ENCODE results near the gene VPS13C.

The VPS13C gene

DNA sequence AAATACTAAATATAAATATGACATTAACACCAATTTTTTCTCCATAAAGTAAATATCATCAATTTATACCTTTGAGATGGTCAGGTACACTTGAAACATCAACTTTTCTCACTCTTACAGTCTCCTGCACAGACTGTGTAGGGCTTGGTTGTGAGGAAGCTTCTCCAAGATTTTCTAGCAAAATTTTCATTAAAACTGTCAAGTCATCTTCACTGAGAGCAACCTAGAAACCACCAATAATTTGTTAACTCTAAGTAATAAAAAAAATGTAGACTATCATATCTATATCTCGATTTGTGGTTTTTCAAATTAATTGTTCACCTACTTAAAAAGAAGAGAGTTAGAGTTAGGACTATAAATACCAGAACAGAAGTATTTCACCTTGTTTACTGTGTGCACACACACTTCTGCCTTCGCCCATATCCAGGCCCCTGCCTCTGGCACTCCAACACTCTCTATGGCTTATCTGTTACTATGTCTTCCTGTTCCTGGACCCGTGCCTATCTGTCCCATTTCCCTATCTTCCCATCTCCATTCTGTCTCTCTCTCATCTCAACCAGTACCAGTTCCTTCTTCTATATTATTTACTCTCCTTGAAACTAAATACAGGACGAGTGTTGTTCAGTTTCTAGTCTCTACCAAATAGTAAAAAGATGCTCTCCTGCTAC, 123.6 kb downstream of the VPS13C start:
- no peak for DNase-seq

DNA sequence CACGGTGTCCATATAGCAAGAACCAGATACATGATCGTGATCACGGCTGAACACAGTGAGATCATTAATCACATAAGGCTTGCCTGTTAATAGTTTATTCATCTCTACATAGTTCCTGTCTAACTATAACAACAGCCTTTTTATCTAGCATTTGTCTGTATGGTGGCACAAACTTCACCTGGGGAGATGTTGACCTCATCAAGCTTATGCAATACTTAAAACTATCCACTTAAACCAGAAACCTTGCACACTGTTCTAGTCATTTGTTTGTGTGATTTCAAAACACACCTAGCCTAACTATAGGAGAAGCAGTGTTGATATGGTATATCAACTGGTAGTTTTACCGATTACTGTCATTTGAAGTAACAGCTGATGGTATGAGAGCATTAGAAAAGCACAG, 124.8 kb downstream of the VPS13C start:
- DNase-seq, result no peak

DNA sequence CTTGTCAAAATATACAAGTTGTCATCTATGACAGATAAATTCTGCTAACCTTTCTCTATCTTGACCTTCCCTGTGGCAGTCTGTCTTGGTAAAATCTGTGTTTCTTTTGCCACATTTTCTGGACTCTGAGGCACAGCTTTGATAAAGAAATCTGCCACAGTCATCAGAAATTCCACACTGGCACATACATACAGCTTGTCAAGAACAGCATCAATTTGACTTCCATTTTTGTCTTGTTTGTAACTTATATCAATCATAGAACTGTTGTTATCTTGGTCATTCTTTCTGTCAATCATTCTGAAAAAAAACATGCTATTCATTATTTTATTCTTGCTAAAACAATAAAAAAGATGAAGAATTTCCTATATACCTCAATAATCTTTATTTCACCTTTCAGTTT, 130.8 kb downstream of the VPS13C start:
- DNase-seq, result no peak

DNA sequence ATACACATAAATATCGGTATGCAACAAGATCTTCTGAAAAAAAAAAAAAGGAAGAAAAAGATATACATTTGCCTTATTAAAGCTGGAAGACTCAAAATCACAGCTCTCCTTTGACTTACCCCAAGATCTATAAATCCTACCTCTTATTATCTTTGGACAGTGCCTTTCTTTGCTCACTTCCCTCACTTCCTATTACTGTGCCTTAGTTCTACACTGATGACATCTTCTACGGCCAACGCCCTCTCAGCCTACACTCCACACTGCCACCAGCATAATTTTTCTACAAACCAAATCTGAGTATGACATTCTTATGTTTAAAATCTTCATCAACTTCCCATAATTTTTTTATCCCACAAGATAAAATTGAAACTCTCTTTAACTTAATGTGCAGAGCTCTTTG, 137.1 kb downstream of the VPS13C start:
- DNase-seq, result no peak

DNA sequence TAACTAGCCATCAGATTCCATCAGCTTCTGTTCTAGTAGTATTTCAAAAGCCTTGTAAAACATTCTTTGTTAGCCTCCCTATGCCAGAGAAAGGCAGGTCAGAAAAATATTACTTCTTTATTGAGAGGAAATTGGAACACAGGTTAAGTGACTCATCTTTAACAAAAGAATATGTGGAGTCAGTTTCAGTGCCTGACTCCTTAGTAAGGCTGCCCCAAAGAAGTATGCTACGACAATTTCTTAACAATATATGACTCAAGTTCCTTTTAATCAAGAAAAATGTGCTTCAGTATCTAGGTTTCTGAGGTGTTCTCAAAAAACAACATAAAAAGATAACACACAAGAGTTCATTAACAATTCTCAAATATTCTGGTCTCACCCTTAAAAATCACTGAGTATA, 139.2 kb downstream of the VPS13C start:
- DNase-seq, result no peak

DNA sequence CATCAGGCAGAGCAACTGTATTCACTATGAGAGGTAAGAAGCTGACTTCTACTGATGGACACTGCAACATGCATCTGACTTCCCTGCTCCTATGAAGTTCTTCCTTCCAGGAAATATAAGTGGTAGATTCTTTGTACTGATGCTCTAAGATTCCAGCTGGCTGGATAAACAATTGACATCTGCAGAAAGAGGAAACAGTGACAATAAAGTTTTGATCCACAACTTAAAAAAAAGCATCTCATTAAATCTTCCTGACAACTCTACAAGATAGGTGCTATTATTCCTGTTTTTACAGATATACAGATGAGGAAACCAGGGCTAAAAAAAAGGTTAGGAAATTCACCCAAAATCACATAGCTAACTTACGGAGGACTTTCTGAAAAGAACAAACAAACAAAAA, 142.8 kb downstream of the VPS13C start:
- DNase-seq, result no peak

DNA sequence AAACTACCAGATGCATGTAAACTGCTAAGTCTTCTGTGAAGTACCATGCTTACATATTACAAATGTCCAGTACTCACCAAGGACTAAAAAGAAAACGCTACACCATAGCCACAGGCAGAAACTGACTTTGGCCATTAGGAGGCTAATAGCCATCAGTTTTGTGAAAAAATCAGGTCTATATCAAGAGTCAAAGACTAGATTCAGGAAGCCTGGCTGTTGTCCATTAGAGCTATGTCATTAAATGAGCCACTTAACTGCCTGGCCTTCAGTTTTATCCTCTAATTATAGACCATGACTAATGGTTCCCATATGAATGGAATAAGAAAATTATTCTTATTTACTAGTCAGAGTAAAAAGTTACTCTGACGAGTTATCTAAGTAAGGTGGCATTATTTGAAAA, 144.1 kb downstream of the VPS13C start:
- DNase-seq, result no peak

DNA sequence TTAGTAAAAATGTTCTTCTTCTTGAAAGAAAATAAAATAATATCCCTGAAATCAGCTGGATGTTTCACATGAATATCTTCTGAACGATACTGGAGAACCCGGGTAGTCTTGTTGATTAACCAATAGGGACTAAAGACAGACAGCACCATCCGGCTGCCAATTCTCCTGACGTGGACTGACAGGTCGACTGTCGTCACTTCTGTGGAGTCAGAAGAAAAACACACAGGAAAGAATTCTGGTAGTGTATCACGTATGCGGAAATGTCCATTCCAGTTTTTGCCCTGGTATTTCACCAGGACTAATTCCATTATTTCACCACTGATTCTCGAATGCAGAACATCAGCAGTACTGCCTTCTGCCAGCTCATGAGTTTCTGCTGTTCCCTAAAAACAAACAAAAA, 144.6 kb downstream of the VPS13C start:
- DNase-seq, result no peak

DNA sequence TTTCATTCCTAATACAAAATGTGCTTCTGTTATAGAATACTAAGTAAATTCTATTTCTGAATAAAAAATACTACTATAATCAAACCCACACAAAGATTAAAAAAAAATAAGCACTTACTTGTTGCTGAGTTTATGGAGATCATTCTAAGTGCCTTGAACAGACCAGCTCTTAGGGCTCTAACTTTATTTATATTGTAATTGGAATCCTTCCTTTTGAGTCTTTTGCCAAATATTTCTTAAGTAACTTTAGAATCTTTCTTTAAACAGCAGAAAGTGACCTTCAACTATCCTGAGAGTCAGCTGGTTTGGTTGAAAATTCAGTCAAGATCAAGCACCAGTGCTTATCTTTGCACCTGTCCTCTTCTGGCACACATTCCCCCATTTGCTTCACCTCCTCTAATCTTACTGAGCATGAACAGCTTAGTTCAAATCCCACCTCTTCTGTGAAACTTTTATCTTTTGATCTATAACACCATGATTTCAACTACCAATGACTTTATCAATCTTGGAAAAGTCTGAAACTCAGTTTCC, 149.3 kb downstream of the VPS13C start:
- no peak for DNase-seq

DNA sequence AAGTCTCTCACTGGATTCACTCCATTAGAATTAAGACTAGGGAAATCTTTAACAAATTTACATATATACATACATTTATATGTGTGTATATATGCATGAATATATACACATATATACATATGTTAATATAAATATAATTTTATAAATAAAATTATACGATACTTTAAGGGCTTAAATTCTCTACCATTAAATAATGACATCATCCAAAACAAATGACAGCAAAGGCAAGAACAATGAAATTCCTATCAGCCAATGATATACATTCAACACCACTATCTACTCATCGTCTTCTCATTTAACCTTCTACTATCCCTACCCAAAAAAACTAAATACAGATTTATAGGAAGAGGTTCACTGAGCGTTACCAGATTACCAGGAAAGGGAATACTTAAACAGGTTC, 152.0 kb downstream of the VPS13C start:
- no peak for DNase-seq

DNA sequence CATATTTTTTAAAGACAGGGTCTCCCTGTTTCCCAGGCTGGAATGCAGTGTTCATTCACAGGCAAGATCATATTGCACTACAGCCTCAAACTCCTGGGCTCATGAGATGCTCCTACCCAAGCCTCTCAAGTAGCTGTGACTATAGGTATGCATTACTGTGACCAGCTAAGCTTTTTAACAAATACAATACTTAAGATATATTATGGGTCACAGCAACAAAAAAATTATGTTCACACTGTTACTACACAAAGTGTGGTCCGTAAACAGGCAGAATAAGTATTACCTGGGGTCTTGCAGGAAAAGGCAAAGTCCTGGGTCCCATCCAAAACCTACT, 152.5 kb downstream of the VPS13C start:
- DNase-seq, result no peak

DNA sequence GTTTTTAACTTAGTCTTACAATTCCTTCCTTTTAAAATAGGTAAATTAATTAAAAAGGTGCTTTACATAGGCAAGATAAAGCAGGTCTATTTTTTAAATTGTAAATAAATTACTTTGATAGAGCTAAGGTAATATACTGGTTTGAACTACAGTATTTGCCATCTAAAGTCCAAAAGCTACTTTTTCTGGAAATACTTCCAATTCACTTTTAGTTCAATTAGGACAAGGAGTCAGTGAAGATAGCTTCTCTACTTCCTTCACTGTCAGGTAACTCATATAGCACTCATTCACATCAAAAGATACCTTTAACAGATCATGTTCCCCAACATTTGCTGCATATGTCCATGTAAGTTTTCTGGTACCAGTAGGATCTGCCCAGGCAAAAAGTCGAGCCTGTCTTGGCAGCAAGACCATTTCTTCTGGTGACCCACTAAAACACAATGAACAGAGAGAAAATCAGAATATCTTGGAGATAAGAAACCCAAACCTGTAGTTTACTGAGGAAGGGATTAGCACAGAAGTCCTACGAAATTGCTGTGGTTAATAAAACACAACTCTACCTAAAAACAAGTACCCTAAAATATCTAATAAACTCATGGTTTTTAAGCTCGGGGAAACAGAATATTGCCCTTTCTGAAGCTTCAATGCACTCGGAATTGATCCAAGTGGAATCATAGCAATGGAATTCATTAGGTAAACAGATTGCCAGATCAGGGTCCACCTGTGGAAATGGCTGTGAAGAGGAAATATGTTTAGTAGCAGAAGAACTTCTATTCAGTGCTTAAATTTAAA, 153.1 kb downstream of the VPS13C start:
- no peak for DNase-seq

DNA sequence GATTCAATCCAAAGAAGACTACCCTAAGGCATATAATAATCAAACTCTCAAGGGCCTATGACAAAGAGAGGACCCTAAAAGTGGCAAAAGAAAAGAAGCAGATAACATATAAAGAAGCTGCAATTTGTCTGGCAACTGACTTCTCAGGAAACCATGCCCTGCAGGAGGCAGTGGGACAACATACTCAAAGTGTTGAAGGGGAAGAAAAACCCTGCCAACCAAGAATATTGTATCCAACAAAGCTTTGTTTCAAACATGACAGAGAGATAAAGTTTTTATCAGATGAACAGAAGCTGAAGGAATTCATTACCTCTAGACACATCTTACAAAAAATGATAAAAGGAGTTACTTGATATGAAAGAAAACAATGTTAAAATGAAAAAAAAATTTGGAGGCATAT, 167.1 kb downstream of the VPS13C start:
- DNase-seq, result no peak

DNA sequence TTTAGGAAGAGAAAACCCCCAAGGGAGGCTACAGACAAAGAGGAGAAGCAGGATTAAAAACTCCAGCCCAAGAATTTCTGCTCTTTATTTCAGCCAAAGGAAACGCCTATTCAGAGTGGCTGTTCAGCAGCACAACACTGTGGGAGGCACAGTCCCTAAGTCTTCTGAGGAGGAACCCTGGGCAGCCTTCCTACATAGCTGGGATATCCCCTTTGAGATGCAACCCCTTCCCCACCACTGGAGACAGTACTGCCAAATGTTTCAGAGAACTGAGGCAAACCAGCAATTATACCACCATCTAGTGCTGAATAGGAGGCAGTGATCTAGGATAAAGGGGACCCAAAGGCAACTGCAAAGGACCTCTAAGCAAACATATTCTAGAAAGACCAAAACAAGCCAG, 168.1 kb downstream of the VPS13C start:
- DNase-seq, result no peak

DNA sequence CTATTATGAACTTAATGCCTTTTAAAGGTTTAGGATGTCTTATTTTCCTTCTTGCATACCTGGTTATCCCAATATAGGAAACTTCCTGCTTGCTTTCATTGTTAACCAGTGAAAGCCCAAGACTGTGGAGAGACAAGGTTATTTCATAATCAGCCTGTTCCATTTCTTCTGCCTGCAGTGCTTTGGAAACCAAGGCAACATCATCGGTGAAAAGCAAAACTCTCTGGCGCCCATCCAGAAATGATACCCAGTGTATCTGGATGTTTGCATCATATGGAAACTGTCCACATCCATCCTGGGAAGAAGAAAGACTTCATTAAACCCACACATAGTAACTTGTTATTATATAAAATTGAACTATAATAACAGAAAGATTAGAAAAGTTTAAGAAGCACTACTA, 170.1 kb downstream of the VPS13C start:
- no peak for DNase-seq

DNA sequence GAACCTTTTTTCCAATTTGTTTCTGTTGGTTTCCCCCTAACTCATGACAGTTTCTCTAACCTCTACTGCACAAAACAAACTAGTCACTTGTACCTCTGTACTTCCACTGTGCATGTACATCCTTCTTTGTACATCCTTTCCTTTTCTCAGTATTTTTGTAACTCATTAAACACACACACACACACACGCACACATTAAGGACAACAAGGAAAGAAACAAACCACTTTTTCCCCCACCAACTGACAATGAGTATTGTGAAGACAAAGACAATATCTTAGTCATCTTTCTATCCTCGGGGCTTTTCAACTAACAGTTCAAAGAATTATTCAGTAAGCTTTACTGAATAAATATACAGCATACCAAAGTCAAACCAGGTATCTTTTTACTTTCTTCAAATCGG, 170.5 kb downstream of the VPS13C start:
- no peak for DNase-seq

DNA sequence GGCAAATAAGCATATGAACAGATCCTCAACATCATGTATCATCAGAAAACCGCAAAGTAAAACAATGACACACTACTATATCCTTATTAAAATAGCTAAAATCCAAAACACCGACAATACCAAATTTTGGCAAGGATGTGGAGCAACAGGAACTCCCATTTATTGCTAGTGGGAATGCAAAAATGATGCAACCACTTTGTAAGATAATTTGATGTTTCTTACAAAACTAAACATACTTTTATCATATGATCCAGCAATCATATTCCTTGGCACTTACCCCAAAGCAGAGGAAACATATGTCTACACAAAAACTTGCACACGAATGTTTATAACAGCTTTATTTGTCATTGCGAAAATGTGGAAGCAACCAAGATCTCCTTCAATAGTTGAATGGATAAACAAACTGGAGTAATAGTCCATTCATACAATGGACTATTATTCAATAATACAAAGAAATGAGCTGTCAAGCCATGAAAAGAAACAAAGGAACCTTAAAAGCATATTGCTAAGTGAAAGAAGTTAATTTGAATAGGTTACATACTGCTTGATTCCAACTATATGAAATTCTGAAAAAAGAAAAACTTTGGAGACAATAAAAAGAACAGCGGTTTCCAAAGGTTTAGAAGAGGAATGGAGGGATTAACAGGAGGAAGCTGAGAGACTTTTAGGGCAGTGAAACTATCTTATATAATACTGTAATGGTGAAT, 172.0 kb downstream of the VPS13C start:
- DNase-seq, result no peak

DNA sequence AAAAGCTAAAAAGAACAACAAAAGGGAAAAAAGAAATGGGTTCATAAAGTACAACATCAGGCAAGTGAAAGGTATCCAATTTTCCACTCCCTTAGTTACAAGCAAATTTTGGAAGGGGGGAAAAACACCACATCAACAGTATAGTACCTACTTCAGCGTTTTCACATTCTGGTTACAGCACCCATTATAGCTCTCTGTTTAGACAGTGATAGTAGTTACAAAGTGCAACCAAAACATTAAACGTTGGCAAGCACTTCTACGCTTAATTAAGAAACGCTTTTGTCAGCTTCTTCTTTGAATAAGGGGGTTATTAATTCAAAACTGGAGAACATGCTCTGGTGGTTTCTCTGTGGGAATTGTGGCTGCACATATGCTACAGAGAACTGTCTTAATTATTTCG, 180.2 kb downstream of the VPS13C start:
- no peak for DNase-seq

DNA sequence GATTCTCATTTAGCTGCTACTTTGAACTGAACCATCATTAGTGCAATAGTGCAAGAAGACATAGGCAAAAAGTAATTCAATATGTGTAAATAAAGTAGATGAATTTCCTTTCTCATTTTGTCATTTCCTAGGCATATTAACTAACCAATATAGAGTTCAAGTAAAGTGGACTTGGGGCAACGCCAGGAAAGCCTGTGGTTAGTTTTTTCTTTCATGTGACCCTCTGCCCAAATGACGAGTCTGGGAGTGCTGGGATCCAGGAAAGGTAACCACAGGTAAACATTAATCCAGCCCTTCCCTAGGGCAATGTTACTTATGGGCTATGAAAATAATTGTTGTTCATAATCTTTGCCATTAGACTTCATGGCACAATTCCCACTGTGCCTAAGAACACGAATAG, 181.0 kb downstream of the VPS13C start:
- DNase-seq, result no peak

DNA sequence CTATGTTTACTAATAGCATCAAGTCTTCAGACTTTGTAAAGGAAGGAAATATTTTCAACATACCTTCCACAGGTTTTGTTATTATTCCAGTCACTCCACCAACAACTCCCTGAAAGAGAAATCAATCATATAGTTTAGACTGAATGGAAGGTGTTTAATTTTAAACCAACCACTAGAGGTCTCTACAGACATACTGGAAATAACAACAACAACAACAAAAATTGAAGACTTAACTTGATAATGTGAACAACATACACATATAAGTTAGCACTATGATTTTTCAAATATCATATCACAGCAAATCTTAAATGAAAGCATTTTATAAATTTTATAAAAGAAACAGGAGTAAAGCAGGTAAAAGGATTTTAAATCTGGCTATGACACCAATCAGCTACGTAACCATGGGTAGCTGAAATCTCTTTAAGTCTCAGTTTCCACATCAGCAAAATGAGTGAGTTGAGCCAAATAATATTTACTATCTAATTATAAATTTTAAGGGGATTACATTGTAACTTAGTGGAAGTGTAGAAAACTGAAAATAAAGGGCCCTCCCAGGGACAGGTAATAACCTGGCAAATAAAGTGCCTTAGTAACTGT, 188.2 kb downstream of the VPS13C start:
- DNase-seq, result no peak

DNA sequence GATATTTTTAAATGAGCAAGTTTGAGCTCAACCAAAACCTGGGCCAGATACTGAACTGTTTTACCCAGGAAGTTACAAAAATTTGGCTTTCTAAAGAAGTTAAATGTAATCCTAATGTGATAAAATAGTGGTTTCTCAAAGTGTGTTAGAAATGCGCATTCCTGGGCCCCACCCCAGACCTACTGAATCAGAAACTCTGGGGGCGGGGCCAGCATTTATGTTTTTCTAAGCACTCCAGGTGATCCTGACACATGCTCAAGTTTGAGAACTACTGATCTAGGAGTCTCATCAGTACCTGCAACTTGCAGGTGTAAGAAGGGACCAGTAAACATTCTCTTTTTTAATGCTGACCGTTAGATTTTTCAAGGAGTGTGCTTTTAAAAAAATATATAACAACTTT, 190.6 kb downstream of the VPS13C start:
- no peak for DNase-seq

DNA sequence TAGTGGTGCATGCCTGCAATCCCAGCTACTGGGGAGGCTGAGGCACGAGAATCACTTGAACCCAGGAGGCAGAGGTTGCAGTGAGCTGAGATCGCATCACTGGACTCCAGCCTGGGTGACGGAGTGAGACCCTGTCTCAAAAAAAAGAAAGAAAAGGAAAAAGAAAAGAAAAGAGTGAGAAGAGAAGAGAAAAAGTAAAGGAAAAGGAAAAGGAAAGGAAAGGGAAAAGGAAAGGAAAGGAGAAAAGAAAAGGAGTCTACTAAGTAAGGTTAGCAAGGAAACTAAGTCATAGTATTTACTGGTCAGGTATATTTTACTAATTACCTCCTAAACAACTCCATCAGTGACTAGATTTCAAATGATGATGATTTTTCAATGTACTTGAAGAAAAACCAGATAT, 198.3 kb downstream of the VPS13C start:
- no peak for DNase-seq

DNA sequence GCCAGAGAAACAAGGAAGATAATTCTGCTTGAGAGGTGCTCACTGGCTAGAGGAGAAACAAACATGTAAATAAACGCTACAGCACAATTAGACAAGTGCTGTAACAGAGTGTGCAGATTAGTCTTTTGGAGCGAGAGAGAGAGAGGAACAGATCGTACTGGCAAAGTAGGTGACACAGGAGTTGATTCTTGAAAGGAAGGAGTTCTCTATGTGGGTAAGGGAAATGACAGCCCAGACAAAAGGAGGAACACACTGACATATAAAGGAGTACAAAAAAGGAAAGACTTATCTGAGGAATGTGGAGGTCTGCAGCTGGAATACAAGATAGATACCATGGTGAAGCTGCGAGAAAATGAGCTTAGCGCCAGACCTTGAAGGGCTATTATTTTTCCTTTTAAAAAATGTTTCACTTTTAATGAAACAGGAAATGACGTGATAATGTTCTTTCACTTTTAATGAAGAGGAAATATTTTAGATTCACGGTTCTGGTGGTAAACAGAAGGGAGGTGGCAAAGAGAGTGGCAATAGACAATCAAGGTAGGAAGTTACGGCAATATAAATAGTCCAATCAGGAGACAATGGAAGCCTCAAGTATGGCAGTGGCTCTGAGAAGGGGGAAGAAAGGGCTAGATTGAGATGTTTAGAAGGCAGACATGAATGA, 202.9 kb downstream of the VPS13C start:
- no peak for DNase-seq

Measured in stimulated activated CD4-positive, alpha-beta T cell treated with anti-CD3 and anti-CD28 coated beads, Interleukin-4, amount 100 ng/mL, for 1 hour (primary cell).